ENCODE data around the gene ANGPTL4.

GRCh38 chr19:8423817-8424223 is 59.9 kb downstream of the ANGPTL4 start:
- no peak for TF ChIP-seq CTCF (IDR thresholded peaks at IDR 0.05; ENCODE audit: low read depth, low read length, poor library complexity, severe bottlenecking)
- TF ChIP-seq EZH2phosphoT487 (IDR thresholded peaks at IDR 0.05; ENCODE audit: borderline replicate concordance, low read length), result no peak

Measured in DOHH2 (cell line).